Fibroblast of pulmonary artery (primary cell): ENCODE results near the gene SORCS2.

ENCODE experiments used
- DNase-seq: peaks from one replicate; pipeline ENCODE4 v3.0.0-alpha.2; 2010; ENCODE audit warnings: low read depth
- H3K4me3 ChIP-seq: replicated peaks from 2 replicates; pipeline ENCODE4 v1.5.1; 2011; ENCODE audit warnings: low read depth, mild to moderate bottlenecking, control low read depth, low read length, moderate library complexity
- CTCF ChIP-seq: IDR thresholded peaks from 2 replicates; pipeline ENCODE4 v1.5.1; 2011; ENCODE audit warnings: mild to moderate bottlenecking, control low read depth, low read length, inconsistent platforms; ENCODE audit errors: missing control alignments

SORCS2 gene

GRCh38 chr4:7241597-7242125, 49.3 kb downstream of the SORCS2 start:
- DNase-seq: no peak
- no peak overlapping the region for H3K4me3 ChIP-seq
- no peak for TF ChIP-seq CTCF

GRCh38 chr4:7242766-7243165, 50.4 kb downstream of the SORCS2 start:
- no peak overlapping the region for H3K4me3 ChIP-seq
- no peak for DNase-seq
- TF ChIP-seq CTCF: no peak

GRCh38 chr4:7243609-7244330, 51.4 kb downstream of the SORCS2 start:
- TF ChIP-seq CTCF: no peak

GRCh38 chr4:7244331-7244665, 52.0 kb downstream of the SORCS2 start:
- no peak for DNase-seq
- no peak for TF ChIP-seq CTCF
- no peak overlapping the region for H3K4me3 ChIP-seq

More at GRCh38 chr4:7243609-7244330, 51.4 kb downstream of the SORCS2 start:
- no peak for DNase-seq
- H3K4me3 ChIP-seq: no peak overlapping the region

- H3K4me3 ChIP-seq: no peak overlapping the region
- DNase-seq: no peak
- no peak for TF ChIP-seq CTCF
Observed at GRCh38 chr4:7244751-7245320, 52.5 kb downstream of the SORCS2 start.

GRCh38 chr4:7247521-7247920, 55.2 kb downstream of the SORCS2 start:
- H3K4me3 ChIP-seq: no peak overlapping the region
- no peak for TF ChIP-seq CTCF
- DNase-seq: no peak

GRCh38 chr4:7247946-7248345, 55.6 kb downstream of the SORCS2 start:
- DNase-seq: no peak
- no peak overlapping the region for H3K4me3 ChIP-seq
- no peak for TF ChIP-seq CTCF
